ENCODE measurements around the gene PIP4K2A. TPM values are rescaled to one million over a fixed set of nuclear protein-coding genes. Genes with fewer than 3 reads are reported as not detected.

Gene PIP4K2A
- total RNA-seq, 2 donors from 2014 or later, result 42.6 to 58.6 TPM

- no peak for TF ChIP-seq CTCF (IDR thresholded peaks at IDR 0.05)
Observed at GRCh38 chr10:22677333-22677732, 37.0 kb downstream of the PIP4K2A start.

DNA sequence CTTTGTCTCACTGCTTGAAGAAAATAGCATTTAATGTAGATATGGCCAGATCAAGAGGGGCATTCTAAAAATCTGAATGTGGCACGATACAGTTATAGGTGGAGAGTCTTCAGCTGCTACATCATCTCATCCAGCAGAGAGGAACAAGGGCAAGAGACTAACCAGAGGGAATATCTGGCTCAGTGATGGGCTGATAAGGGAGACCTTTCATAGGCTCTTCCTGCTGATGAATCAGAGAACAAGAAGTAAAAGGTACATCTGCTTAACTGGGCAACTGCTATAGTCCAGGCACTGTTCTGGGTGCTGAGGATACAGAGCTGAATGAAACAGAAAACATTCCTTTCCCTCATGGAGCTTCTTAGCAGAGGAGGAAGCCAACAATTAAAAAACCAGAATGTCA lies 37.9 kb downstream of the PIP4K2A start:
- no peak overlapping the region for H3K27ac ChIP-seq
- ATAC-seq (ENCODE audit: insufficient number of reproducible peaks, low FRiP score, low read depth), result no peak
- peaks cover 14 to 43% of the 10 kb centered on the region in 2 donors for H3K4me1 ChIP-seq (ENCODE audit: control insufficient read depth in 1 of 2, low read depth in 2 of 2)
- H3K9me3 ChIP-seq, result no peaks in the 10 kb centered on the region
- no peaks in the 10 kb centered on the region for H3K27me3 ChIP-seq (replicated peaks; ENCODE audit: insufficient read depth)
- no peaks in the 10 kb centered on the region for H3K36me3 ChIP-seq
- no peak for DNase-seq (ENCODE audit: low spot score)
- H3K4me3 ChIP-seq, result no peak overlapping the region
- no peak for TF ChIP-seq CTCF (IDR thresholded peaks at IDR 0.05)

More at GRCh38 chr10:22677333-22677732, 37.0 kb downstream of the PIP4K2A start:
- Histone ChIP-seq H3K27ac (no peak overlapping the region), H3K4me3 (no peak overlapping the region), H3K9me3 (no peaks in the 10 kb centered on the region), H3K4me1 (ENCODE audit: control insufficient read depth in 1 of 2, low read depth in 2 of 2) (peaks cover 23 to 49% of the 10 kb centered on the region in 2 donors), H3K27me3 (replicated peaks; ENCODE audit: insufficient read depth) (no peaks in the 10 kb centered on the region), H3K36me3 (no peaks in the 10 kb centered on the region)
- DNase-seq (ENCODE audit: low spot score) (no peak), ATAC-seq (ENCODE audit: insufficient number of reproducible peaks, low FRiP score, low read depth) (no peak)

DNA sequence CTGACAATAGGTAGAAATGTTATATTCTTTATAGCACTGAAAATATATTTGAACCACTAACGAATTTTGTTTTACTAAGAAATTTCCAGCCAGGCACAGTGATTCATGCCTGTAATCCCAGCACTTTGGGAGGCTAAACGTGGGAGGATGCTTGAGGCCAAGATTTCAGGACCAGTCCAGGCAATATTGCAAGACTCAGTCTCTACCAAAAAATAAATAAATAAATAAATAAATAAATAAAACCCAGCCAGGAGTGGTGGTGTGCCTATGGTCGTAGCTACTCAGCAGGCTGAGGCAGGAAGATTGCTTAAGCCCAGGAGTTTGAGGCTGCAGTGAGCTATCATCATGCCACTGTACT lies 39.8 kb downstream of the PIP4K2A start:
- no peak for TF ChIP-seq CTCF (IDR thresholded peaks at IDR 0.05)
- H3K4me3 ChIP-seq, result no peak overlapping the region
- ATAC-seq (ENCODE audit: insufficient number of reproducible peaks, low FRiP score, low read depth) (no peak), DNase-seq (ENCODE audit: low spot score) (no peak)
- peaks cover 18 to 47% of the 10 kb centered on the region in 2 donors for H3K4me1 ChIP-seq (ENCODE audit: control insufficient read depth in 1 of 2, low read depth in 2 of 2)
- no peaks in the 10 kb centered on the region for H3K36me3 ChIP-seq
- H3K9me3 ChIP-seq, result no peaks in the 10 kb centered on the region
- H3K27ac ChIP-seq, result no peak overlapping the region
- H3K27me3 ChIP-seq (replicated peaks; ENCODE audit: insufficient read depth), result no peaks in the 10 kb centered on the region

DNA sequence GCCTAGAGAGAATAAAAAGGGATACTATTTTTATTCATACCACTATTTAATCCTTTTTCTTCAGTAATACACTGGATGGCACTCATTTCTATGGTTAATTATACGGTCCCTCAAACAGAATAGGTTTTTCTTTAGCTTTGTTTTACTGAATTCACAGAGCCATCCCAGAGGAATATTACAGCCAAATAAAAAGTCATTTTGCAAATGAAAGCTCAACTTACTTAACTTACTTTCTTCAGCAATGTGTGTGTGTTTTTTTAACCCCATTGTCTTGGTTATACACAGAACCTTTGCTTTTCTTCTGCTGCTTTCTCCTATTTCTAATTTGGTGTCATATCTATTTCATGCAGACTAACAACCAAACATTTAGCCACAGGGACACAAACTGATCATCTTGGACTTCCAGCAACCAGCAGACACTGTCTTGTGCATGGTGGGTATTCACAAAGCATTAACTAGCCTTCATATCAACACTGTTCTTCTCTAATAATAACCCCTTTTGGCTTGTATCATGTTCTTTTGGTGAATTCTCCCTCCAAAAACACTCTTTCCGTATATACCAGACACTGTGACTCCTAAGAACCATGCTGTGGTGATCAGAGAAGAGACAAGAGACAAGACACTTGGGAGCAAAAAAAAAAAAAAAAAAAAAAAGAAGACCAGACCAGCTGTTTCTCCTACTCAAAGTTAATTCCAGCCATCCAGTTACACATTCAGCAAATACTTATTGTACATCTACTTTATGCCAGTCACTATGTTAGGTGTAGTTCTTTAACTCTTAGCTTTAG lies 40.4 kb downstream of the PIP4K2A start:
- no peaks in the 10 kb centered on the region for H3K36me3 ChIP-seq
- peaks cover 18 to 52% of the 10 kb centered on the region in 2 donors for H3K4me1 ChIP-seq (ENCODE audit: control insufficient read depth in 1 of 2, low read depth in 2 of 2)
- no peak overlapping the region for H3K27ac ChIP-seq
- no peaks in the 10 kb centered on the region for H3K9me3 ChIP-seq
- H3K4me3 ChIP-seq, result no peak overlapping the region
- no peaks in the 10 kb centered on the region for H3K27me3 ChIP-seq (replicated peaks; ENCODE audit: insufficient read depth)
- no peak for TF ChIP-seq CTCF (IDR thresholded peaks at IDR 0.05)
- no peak for ATAC-seq (ENCODE audit: insufficient number of reproducible peaks, low FRiP score, low read depth)
- no peak for DNase-seq (ENCODE audit: low spot score)

- Histone ChIP-seq H3K36me3 (no peaks in the 10 kb centered on the region), H3K4me1 (ENCODE audit: control insufficient read depth in 1 of 2, low read depth in 2 of 2) (peaks cover 18 to 58% of the 10 kb centered on the region in 2 donors), H3K9me3 (no peaks in the 10 kb centered on the region), H3K27me3 (replicated peaks; ENCODE audit: insufficient read depth) (no peaks in the 10 kb centered on the region), H3K4me3 (no peak overlapping the region), H3K27ac (no peak overlapping the region)
- no peak for TF ChIP-seq CTCF (IDR thresholded peaks at IDR 0.05)
- ATAC-seq (ENCODE audit: insufficient number of reproducible peaks, low FRiP score, low read depth), result no peak
- no peak for DNase-seq (ENCODE audit: low spot score)
Observed at GRCh38 chr10:22673091-22673392, 41.3 kb downstream of the PIP4K2A start.
